NCI-H526 treated with DMSO at 0.1 percent for 48 hours (cell line): ENCODE data around the gene MANBA.
A peak's percentile ranks its signal among the peaks of the same experiment; 100 is the strongest.
"Not testable (repeated sequence)": the region's sequence is repeated elsewhere in the genome, so short reads cannot be mapped to it uniquely, and the experiment has no call there.

Experiments
- DNase-seq: peaks from one replicate; lab custom pipeline; 2025; lab: John Stamatoyannopoulos, UW

MANBA gene

DNA sequence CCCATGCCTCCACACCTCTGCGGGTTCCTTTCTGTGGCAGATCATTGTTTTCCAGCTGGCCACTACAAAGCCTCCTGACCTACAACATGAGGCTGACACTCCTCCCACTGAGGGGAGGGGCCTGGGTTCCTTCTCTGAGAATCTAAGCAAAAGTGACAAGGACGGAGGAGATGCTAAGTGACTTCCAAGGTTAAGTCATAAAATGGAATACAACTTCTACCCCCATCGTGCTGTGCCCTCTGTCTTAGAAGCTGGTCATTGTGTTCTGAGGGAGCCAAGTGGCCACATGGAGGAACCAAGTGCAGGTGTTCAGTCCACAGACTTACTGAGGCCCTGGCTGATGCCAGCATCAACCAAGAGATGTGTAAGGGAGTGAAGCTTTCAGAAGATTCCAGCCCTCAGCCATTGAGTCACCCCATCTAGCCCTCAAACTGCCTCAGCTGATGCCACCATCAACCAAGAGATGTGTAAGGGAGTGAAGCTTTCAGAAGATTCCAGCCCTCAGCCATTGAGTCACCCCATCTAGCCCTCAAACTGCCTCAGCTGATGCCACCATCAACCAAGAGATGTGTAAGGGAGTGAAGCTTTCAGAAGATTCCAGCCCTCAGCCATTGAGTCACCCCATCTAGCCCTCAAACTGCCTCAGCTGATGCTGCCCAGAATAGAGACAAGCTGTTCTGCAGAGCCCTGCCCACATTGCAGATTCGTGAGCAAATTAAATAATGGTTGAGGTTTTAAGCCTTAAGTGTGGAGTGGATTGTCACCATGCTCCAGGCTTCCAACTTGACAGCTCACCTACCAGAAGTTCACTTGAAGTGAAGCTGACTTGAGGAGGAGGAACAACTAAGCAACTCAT, 140.8 kb downstream of the MANBA start:
- not testable (repeated sequence) for DNase-seq

DNA sequence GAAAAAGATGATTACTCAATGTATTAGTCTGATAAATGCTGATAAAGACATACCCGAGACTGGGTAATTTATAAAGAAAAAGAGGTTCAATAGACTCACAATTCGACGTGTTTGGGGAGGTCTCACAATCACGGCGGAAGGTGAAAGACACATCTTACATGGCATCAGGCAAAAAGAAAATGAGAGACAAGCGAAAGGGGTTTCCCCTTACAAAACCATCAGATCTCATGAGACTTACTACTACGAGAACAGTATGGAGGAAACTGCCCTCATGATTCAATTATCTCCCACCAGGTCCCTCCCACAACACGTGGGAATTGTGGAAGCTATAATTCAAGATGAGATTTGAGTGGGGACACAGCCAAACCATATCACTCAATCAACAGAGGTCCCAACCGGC, 141.7 kb downstream of the MANBA start:
- not testable (repeated sequence) for DNase-seq

DNA sequence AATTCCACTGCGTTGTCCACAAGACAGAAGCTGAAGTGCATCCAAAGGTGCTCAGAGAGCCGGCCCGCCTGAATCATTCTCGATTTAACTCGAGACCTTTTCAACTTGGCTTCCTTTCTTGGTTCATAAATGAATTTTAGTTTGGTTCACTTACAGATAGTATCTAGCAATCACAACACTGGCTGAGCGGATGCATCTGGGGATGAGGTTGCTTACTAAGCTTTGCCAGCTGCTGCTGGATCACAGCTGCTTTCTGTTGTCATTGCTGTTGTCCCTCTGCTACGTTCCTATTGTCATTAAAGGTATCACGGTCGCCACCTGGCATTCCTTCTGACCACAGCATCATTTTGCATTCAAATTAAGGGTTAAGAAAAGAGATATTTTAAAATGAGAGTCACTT, 144.1 kb downstream of the MANBA start:
- DNase-seq: peak; percentile 14

DNA sequence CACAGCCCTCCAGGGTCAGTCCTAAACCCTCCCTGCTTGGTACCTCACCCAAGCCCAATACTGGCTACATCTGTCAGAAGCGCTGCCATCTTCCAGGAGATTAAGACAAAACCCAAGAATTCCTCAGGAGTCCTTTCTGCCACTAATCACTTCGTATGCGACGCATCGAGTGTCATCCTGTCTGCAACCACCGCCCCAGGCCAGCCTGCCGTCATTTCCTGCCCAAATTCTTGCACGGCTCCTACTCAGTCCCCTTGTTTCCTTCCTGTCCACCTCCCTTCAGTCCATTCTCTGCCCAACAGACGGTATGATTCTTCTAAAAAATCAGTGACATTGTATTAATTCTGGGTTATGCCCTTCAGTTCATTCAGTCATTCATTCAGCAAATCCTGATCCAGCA, 146.0 kb downstream of the MANBA start:
- DNase-seq: no peak

DNA sequence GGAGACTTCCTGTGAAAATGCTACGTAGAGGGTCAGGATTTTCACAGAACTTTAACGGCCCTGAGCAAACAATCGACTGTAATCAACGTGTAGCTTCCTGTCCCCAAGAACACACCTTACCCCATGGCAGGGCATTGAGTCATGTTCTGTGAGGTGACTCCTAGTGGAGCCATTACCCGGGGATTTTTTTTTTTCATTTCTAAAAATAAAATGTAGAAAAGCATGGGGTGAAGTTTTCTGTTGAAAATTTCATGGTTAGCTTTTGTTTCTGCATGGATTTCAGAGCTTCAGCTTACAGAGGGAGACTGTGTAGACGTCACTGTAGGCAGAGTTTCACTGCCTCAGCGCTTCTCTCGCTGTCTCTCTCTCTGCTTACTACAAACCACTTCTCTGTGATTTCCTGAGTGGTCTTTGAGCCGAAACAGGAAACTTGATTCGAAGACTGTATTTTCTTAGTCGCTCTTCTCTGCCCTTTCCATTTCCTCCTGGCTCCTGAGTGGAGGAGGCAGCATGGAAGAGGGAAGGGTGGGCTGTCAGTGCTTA, 147.9 kb downstream of the MANBA start:
- DNase-seq: no peak

DNA sequence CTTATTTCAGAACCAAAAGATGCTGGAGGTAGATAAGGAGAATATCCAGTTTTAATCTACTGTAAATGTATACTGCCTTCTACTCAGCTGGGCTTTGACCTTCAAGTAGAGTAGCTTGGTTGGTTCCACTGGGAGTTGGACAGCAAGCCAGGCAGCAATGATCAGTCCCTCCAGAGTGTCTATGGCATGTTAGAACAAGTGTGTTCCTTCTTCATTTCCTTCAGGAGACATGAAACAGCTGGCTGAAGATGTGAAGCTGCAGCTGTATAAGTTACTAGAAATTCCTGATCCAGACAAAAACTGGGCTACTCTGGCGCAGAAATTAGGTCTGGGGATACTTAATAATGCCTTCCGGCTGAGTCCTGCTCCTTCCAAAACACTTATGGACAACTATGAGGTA, 148.6 kb downstream of the MANBA start:
- DNase-seq: no peak

DNA sequence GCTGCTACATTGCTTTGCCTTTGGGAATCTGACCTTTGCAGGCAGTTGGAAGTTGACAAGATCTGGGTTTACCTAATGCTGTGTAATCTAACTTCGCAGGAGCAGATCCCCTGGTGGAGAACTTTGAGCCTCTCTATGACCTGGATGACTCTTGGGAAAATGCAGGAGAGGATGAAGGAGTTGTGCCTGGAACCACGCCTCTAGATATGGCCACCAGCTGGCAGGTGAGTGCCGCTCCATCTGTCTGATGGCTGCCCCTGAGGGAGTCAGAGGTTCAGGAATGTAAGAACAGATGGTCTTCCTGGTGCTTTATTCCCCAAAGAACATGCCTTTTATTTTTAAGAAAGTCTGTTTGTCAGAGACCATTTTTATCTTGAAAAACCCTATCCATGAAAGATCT, 150.3 kb downstream of the MANBA start:
- no peak for DNase-seq

DNA sequence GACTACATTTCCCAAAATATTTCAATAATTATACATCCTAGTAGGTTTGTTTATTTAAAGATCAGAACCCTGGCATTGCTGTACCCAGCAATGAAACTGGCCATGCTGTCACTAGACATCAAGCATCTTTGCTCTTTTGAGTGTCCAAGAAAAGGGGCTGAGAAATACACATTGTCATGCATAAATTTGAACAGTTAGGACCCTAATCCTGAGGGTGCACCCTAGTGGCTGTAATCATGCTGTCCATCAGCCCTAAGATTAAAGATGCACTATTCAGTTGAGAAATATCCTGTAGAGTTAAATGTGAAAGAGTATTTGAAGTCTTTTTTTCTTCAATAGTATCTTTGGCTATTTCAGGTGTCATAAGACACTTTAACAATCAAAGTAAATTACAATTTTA, 150.8 kb downstream of the MANBA start:
- no peak for DNase-seq

DNA sequence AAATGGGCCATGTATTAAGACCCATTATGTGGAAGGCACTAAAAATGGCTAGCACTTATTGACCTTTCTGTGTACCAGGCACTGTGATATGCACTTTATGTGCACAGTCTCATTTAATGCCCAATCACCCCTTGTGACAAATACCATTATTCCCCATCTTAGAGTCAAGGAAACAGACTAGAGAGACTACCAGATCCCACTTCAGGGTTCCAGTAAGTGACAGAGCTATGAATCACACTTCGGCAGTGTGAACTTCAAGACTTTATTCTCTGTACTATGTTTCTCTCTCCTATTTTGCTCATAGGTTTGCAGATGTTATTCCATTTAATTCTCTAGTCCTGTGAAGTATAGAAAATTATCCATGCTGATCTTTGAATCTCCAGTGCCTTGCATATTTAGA, 152.6 kb downstream of the MANBA start:
- no peak for DNase-seq

DNA sequence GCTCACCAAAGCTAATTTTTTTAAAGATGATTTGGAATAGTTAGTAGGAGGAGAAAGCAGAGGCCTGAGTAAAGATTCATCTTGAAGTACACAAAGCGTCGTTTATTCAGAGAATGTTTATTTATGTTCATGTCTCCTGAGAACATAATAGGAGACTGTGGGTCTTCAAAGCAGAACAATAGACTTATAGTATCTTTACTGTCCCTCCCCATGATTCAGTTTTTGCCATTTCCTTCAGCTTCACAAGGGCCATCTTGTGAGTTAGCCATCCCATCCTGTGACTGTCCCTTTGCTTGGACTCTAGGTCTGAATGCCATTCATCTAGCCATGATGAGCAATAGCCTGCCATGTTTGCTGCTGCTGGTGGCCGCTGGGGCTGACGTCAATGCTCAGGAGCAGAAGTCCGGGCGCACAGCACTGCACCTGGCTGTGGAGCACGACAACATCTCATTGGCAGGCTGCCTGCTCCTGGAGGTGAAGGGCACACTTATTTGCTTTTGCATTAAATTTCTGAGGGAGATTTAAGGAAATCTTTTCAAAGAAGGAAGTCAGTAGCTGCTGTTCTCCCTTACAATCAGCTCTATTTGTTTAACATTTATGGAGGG, 153.8 kb downstream of the MANBA start:
- no peak for DNase-seq

DNA sequence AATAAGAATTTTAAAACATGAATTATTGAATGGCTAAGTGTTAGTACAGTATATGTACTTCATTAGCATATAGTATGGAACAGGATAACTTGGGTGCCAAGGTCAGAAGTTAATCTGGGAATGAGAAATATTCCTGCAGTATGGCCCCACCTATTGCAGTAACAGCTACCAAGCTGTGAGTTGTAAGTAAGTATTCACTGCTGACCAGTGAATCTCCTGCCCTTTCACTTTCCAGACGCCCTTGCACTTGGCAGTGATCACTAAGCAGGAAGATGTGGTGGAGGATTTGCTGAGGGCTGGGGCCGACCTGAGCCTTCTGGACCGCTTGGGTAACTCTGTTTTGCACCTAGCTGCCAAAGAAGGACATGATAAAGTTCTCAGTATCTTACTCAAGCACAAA, 154.5 kb downstream of the MANBA start:
- DNase-seq: no peak

DNA sequence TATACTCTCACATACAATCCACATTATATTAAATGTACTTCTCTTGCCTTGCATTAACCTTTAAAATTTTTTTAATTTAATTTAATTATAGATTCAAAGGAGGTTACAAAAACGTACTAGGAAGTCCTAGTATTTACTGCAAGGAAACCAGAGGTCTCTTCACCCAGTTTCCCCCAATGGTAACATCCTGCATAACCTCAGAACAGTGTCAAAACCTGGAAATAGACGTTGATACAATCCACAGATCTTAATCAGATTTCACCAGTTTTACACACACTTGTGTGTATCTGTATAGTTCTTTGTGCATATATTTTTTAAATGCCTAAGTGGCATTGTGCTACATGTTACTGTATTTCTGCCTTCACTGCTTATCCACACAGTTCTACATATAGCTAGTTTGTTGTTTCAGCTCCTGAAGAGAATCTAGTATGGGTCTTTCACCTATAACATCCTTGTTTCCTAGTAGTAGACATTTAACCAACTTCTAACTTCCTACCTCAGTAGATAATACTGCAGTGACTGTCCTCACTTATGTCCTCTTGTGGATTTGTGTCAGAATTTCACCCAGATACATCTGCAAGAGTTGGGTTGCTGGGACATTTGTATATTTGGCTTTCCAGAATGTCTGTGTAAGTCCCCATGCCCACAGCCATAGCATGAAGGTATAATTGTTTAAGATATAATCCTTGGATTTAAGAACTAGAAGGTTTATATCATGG, 156.4 kb downstream of the MANBA start:
- DNase-seq: no peak

DNA sequence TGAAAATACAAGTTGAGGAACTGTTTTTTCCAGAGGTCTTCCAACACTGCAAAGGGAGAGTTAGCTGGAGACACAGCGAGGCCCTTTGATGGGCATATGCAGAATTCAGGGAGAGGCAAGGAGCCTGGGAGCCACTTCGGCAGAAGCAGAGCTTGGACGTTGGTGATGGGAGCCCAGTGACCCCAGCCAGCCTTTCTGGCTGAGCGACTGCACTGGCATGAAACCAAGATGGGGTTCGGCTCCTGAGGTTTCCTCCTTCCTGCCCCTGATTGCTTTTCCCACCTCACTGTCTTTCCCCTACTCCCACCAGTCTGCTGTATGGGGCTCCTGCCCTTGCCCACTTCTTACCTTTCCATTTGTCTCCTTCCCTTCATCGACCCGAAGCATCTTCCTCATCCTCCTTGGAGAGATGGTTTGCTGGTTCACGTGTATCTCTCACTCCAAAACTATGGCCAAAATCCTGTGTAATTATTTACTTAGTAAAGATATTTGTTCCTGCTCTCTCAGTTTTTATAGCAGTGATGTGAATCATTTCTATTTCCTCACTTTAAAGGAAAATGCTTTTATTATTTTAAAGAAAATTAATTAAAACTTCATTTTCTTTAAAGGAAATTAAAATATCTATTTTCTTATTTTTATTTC, 159.1 kb downstream of the MANBA start:
- no peak for DNase-seq

DNA sequence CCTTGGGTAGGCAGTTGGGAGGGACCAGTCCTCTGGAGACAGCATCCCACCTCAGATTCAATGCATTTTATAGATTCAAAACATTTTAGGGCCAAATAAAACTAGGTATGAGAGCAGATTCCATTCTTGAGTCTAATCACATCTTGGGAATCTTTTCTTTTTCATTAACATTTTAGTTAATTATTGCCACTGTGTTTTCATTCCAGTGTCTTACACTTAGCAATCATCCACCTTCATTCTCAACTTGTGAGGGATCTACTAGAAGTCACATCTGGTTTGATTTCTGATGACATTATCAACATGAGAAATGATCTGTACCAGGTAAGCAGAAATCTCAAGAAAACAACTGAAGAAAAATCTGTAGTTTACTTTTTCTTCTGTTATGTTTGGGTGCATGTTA, 160.1 kb downstream of the MANBA start:
- no peak for DNase-seq

DNA sequence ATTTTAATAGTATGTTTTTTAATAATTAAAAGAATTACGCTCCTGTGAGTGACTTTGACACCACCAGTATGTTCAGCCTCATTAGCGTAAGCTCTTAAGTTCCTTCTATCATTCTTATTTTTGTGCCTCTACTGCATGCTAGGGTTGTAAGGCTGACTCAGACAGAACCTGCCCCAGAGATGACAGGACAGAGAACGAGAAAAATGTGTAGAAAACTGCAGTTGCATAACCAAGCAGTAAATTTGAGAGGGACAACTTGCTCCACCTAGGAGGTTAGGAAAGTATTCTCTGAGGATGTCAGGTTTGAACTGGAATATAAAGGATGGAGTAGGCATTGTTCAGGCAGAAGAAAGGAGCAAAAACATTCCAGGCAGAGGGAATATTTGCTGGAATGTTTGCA, 160.9 kb downstream of the MANBA start:
- DNase-seq: no peak

DNA sequence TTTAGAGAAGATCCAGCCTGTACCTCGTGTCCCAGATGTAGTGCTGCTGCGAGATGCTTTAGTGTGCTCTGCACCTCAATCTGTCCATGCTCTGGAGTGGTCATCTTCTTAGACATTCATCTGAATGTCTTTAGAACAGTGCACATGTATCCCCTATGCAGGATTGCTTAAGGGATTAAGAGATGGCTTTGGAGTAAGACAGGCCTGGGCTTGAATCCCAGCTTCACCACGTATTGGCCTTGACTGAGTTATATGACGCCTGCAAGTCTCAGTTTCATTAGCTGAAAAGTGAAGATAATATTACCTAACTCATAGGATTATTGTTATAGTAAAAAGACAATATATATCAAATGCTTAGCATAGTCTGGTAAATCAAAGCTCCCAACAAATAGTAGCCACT, 161.3 kb downstream of the MANBA start:
- no peak for DNase-seq

DNA sequence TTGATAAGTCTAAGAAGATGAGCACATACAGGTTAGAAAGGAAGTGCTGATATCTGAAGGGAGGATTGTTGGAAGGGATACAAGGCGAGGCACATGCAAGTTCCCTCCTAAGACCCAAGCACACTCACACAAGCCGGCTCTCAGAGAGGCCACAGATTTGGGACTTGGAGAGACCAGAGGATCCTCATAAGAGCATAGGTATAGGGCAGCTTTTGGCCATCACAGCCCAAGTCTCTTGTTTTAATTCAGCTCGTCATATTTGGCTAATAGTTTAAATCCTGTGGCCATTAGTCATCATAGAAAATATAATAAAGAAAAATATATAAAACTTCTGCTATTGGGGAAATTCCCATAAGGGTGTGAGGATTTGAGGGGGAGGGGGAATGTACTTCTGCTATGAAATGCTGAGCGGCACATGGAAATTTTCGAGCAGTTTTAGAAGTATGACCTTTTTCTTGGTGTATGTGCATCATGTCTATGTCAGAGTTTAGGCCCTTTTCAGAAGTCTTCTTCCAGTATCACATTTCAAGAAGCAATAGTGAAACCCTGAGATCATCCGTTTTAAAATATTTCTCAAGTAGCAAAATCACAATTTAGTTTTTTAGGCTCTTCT, 161.9 kb downstream of the MANBA start:
- no peak for DNase-seq

DNA sequence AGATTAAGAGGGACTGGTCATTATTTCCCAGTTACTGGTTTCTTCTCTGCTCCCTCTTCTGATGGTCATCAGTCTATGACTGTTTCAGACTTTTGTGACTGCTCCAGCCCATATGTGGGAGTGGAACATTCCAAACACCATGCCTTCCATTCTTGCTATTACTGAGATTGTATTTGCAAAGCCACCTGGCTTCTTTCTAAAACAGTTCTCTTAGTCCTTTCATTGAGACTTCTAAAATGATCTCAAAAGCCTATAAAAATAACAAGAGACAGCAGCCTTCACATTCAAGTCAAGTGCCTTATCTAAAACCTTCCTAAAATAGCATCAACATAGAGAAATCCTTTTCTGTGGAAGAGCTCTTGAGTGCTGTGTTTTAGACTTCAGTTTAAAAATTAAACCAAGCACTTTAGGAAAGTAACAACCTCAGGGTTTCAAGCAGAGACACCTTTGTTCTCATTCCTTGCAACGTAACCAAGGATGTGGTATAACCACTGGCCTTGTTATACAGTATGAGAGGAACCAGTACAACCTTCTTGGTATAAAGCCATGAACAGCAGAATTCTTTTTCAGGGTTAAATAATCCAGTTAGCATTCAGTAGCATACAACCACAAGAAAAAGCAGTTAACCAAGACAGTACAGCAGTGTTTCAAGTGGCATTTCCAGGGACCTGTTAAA, 162.5 kb downstream of the MANBA start:
- DNase-seq: no peak

DNA sequence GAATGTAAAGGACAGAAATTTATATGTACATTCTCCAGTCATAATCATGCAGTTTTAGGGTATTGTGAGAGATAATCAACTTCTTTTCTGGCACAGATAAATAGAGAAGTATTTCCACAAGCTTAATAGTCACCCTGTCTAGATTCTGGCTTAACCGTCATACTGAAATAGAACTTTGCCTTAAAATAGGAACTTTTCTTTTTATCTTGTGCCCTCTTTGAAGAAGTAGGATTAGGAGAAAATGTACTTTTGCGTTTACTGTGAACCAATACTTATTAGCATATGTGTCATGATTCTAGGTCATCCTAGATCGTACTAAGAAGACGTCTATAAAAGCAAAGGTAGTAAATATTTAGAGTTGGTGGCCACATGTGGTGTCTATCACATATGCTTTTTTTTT, 164.2 kb downstream of the MANBA start:
- DNase-seq: no peak

DNA sequence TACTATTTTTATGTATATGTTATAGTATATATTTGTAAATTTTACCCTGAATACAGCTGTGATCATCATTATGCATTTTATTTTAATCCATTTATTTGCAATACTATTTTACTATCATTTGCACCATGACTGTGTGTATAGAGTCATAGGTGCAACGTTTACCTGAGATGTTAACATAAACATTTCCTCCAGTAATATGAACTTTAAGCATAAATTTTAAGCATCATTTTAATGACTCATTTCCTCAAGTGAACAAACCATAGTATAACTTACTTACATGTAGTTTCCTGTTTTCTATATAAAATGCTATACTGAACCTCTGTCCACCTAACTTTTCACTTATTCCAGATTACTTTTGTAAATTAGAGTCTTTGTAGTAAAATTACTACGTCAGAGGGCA, 166.8 kb downstream of the MANBA start:
- no peak for DNase-seq

DNA sequence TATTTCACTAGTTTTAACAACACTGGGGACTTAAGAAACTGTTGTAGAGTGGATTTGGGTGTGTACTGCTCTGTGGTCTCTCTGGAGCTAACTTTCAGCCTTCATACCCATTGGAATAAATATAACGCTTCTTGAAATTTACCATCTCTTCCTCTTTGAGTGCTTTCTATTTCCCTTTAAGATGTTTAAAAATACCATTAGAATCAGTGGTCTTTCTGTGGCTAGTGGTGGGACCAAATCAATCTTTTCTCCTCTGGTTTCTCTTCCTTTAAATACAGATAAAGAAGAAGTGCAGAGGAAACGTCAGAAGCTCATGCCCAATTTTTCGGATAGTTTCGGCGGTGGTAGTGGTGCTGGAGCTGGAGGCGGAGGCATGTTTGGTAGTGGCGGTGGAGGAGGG, 167.6 kb downstream of the MANBA start:
- no peak for DNase-seq
